GM20431 (cell line): Measurements from ENCODE around the gene ABHD12B.
"Not testable (repeated sequence)": the region's sequence is repeated elsewhere in the genome, so short reads cannot be mapped to it uniquely, and the experiment has no call there.

Experiments
- in situ Hi-C: fragments of 300-500 bp; cut with MseI, MboI; formaldehyde crosslinking; loops from one replicate; pipeline ENCODE4 v1.15.0; 2020; ENCODE audit warnings: low sequenced_read_pairs; ENCODE audit not compliant: unreplicated experiment

The ABHD12B gene

DNA sequence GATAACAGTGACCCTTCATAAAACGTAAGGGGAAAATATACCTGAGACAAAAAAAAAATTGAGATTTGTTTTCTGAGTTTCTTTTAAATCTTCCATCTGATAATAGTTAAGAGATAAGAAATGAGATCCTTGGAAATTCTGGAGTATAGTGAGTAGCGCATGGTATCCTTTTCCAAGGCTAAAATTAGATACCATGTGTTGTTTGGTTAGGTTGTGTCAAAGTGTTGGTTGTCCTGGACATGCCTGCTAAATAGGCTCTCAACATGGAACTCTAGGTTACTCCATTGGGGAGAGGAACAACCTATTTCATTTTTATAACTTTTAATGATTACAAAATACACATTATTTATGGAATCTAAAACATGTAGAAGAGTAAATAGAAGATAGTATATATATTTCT, 57.7 kb downstream of the ABHD12B start:
- in situ Hi-C loops: no loop called here

DNA sequence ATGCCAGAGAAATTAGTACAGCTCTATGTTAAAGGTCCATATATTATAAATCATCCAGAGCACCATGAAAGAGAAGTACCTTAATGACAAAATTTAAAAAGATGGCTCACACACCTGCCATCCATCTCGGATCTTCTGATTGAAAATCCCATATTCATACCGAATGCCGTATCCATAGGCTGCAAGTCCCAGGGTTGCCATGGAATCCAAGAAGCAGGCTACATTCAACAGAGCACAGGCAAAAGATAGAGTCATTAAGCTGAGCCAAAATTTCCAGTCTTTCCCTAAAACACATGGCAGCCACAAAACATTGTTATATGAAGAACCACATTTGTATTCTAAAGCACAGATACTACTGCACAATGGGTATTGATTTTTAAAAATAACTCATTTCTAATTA, 59.7 kb downstream of the ABHD12B start:
- in situ Hi-C loops: no loop called here

DNA sequence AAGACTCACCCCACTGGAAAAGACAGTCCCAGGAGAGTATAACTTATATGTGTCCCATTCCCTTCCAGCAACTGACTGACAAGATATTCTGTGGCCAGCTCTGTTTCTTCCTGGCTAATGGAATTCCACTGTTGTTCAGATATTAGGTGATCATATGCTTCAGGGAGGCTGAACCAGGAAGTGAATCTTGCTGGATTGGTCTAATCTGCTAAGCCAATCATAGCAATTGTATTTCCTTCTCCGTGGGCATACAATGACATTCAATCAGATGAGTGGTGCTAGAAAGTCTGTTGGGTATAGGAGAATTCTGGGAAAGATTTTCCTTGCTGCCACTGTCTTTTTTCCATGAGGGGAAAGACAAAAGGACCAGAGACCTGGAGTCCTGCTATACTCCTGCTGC, 60.3 kb downstream of the ABHD12B start:
- in situ Hi-C loops: no loop called here

DNA sequence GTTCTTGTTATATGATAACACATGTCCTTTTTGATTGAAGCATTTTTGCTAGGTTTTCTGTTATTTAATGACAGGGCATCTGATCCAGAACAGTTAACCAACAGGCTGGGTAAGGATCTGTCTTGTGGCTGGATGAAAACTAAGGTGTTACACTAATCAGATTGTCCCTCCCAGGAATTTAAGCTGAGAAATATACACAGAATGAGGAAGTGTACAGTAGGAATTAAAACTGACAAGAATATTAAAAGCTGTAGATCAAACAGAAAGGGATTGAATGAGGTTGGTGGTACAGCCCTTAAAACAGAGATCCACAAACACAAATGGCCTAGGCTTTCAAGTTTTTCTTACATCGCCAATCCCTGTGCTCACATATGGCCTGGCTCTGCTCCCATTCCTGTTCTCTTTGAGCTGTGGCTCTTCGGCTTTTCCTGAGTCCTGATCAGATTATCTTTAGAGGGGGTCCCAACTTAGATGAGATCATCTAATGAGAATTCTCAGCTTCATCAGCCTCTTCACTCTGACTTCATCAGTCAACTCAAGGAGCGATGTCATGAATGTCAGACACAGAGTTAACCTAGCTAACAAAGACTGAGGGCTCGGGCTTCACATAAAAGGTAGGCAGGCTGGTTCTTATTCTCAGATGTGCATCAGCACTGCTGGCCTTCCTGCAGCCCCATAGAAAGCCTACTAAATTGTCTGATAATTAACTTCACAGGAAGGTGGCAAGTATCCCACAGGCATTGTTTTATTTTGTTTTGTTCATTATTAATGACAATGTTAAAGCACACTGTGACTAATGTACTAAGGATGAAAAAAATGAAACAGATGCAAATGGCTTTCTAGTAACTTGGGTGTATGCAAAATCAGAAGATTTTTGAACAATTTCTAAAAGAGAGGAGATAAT, 61.0 kb downstream of the ABHD12B start:
- in situ Hi-C loops: no loop called here

DNA sequence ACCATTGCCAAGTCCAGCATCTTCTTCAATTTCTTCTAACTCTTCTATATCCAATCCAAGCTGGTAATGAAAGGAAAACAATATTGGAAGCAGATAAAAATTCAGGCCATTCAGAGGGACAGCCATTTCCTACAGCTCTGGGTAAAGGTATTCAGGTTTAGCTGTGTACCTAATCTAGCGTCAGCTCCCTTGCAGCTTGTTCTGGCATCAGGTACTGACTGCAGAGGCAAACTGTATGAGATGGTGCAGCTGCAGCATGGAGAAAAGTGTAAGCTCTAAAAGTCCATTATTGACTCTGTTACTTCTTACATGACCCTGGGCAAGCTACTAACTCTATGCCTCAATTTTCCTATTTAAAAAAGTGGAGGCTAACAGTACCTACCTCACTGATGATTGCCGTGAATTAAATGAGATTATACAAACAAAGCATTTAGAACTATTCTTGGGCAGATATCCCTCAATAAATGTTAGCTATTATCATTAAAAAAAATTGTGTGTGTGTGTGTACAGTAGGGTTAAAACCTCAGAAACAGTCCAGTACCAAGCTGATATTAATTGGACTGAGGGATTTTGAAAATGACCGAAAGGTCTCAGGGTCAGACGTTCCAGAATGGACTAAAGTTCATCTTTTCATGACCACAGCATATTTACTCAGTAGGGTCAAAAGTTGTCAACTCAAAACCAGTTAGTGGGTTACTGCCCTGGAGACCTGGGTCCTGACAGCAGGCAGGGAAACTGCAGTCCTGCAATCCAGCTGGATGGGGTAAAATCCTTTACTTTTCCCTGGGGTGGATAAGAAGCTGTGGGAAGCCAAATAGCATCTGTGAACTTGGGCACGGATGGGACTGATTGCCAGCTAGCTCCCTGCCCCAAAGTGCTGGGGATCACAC, 63.5 kb downstream of the ABHD12B start:
- in situ Hi-C loops: no loop called here

DNA sequence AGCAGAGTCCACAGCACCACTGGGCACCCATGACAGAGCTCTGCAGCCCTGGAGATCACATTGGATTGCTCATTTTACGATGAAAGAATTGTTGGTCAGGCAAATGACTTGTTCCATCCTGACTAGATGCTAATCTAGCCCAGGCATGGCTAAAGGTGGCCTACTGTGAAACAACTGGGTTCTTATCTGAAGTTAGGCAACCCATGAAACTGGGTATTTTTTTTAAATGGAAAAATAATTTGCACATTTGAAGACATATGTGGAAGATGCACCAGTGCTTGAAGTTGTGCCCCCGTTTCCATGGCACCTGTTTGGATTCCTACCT, 64.1 kb downstream of the ABHD12B start:
- in situ Hi-C loops: no loop called here

DNA sequence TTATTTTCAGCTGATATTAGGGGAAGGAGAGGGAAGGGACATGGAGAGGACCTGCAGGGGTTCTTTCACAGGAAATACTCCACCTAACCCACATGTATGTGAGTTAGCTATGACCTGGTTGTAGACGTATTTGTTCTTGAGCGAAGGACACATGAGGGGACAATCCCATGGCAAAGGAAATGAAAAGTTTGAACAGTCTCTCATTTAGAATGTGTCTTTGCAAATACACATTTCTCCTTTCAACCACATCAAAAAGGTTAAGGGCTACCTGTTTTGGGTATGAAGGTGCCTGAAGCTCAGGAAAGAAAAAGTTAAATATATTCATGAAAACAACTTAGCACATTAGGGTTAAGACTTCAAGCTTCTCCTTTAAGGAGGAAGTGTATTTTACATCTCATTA, 65.0 kb downstream of the ABHD12B start:
- in situ Hi-C loops: no loop called here

DNA sequence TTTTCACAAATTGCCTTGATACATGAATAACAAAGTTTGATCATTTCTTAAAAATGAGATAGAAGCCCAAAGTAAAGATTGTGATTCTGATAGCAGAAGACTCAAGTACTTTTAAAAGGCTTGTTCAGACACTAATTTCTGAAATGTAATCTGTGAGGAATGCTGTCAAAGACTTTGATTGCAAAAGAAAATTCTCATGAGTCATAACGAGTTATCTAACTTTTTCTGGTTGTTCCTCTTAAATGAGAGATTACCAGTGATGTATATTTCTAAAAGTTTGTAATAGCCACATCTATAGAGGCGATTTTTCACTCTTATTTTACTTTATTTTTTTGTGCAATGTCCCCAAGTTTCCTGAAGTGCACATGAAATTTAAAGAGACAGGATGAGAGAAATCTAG, 65.5 kb downstream of the ABHD12B start:
- in situ Hi-C loops: no loop called here

DNA sequence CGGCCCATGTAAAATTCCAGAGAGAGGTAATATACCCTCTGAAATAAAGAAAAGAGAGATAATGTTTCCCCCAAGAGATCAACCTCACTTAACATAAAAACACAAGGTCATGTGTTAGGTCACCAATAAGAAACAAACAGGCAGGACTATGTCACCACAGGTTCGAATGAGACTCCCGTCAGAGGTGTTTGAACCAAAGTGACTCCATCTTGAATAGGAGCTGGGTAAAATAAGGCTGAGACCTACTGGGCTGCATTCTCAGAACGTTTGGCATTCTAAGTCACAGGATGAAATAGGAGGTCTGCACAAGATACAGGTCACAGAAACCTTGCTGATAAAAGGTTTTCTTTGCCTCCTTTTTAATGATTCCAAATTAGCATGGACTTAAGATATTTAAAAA, 65.9 kb downstream of the ABHD12B start:
- in situ Hi-C loops: no loop called here

DNA sequence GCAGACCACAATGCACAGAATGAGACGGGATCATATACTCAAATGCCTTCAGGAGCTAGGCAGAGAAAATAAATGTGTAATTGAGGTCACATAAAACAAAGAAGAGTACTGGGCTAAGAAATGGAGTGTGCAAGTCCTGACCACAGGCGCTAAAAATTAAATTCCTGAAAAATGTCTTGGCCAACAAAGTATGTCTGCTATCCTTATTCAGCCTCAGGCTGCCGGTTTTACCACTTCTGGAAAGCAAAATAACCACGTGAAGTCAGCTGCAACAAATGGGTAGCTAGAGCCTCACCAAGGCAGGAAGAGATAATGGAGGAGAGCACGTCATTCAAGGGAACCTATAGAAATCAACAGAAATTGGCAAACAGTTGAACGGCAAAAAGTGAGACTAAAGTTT, 69.3 kb downstream of the ABHD12B start:
- in situ Hi-C loops: no loop called here

DNA sequence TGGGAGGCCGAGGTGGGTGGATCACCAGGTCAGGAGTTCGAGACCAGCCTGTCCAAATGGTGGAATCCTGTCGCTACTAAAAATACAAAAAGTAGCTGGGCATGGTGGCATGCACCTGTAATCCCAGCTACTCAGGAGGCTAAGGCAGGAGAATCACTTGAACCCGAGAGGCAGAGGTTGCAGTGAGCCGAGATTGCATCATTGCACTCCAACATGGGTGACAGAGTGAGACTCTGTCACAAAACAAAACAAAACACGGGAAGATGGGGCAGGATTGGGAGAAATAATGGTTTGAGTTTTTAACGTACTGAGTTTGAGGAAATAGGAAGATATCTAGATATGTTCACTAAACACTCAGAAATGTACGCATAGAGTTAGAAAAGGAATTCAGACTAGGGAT, 69.8 kb downstream of the ABHD12B start:
- in situ Hi-C loops: not testable (repeated sequence)

DNA sequence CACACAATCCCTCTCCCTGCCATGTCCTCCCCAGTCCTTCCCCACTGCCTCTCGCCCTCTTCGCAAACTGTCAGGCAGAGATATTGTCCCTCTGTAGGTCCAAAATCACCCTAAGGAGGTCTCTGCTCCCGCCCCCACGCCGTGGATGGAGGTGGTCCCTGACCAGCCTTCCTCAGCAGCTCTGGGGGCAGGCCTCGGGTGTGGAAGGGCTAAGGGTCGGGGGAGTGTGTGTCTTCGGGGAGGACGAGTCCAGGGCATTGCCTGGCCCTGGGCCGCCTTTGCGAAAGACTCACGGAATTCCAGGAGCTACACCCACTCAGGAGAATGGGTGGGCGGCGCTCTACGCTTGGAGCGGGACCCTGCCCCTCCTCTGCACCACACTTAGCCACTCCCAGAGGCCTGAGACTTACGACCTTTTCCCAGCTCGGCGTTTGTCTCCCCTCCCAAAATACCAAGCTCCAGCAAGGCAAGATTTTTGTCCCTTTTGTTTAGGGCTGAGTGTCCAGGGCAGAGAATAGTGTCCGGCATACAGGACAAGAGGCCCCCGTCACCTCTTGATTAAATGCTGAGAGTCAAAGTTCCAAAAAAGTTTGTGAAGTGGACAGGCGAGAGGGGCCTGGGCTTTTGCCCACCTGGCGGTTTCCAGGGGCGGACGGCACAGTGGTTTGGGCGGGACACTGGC, 71.5 kb downstream of the ABHD12B start:
- in situ Hi-C loops: no loop called here

DNA sequence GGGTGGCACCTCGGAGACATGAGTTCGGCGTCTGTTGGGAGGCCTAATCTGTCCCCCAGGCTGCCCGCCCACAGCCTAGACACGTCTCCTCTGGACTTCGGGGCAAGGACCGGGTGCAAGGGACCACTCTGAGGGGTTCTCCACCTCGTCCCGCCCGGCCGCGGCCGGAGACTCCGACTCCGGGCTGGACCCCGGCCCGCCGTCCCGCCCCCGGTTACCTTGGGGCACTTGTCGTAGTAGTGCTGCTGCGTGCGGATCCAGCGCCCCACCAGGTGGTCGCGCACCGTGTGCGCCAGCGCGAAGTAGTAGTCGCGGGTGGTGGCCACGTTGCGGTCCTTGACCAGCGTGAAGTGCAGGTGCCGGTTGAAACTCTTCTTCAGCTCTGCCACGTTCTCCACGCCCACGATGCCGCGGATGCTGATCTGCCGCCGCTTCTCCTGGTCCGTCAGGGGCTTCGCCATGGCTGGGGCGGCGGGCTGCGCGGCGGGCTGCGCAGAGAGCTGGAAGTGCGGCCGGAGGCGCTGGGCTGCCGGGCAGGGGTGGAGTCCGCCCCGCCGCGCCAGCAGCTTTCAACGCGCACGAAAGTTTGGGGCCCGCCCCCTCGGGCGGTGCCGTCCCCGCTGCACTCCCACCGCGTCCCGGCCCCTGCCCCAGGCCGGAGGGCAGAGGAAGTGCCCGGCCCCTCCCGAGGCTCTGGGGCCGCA, 72.2 kb downstream of the ABHD12B start, which contains the start of gene PYGL:
Gene PYGL, minus strand, starts transcription at position 541 of the 704 bp plus-strand sequence. Its CDS starts 80 bp downstream, at position 461.
- in situ Hi-C loops: no loop called here

DNA sequence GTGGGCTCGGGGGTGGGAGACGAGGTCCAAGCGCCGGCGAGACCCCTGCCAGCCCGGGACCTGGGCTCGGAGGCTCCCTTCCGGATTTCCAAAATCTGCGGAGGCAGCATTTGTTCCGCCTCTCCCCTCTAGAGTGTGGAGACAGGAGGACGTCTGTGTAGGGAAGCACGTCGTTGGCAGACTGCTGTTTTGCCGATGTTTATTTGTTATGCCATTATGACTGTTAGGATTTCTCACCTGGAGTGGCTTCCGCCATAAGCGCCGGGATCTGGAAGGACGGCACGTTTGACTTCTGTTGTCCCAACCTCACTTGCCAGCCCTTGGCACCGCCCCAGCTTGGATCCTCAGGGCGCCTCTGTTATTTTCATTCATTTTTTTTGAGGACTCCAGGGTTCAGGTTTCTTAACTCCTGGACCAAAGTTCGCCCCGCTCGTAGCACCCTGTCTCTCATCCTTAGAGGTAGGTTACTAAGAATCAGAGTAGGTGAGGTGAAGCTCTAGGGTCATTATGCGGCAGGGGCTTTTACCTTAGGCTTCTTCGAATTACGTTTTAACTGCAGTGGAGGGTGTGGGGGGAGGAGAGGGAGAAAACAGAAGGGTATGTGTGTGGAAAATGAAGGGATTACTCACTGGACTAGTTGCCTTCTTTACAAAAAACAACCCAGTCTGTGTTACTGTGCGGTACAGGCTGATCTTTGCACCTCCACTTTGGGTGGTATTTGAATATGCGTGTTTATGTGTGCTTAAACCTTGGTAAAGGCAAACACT, 73.0 kb downstream of the ABHD12B start:
- in situ Hi-C loops: no loop called here

DNA sequence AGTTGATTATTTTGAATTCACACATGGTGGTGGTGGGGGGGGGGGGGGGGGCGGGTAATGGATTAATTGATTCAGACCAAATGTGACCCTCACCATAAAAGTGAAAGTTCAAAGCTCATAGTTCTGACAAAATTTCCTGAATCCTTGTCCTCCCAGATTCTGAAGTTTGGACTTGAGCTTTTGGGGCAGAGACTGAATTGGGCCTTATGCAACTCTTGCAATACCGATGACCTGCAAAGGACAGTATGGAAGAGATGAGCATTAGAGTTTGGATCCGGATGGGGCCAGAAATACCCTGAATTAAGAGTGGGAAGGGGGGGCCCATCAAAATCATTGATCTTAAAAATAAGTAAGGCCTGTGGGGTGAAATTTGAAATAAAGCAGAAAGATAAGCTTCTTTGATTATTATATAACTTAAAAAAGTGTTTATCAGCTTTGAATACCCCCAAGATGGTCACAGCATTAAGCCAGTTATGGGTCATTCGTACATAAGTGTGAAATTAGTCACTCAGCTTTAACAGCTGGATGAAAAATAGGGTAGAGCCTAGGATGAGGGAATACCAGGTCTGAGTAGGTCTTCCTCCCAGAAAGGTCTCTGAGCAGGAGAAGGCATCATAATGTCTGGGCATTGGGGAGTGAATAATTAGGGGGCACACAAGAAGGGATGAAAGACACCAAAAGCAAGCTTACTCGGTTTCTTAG, 74.5 kb downstream of the ABHD12B start:
- in situ Hi-C loops: no loop called here

DNA sequence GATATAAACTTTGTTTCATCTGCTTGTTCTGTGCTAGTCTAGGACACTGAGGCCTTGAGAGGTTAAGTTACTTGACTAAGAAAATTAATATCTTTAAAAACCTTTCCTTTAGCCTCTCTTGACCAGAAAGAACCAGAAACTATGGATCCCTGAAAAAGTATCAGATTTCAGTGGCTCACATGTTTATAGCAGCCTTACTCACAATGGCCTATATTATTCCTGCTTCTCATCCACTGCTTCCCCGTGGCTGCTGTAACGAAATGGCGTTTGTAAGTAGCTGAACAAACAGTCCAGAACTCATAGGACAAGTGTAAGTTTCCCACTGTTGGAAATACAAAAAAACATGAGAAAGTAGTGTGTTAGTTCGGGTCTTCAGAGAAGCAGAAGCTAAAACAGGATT, 75.6 kb downstream of the ABHD12B start:
- in situ Hi-C loops: no loop called here

DNA sequence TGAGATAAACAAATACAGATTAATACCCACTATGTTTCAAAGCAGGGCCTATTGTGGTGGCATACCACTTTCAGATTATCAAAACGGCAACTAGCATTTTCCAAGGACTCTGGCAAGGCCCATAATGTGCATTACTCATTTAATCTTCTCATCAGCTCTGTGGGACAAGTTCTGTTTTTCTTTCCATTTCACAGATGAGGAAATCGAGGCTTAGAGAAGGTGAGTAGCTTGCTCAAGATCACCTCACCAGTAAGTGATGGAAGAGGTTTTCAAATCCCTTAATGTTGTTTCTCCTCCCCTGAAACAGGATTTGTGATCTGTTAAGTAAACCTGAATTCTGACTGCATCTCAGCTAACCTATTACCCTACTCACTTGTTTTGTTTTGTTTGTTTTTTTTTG, 76.4 kb downstream of the ABHD12B start:
- in situ Hi-C loops: no loop called here

DNA sequence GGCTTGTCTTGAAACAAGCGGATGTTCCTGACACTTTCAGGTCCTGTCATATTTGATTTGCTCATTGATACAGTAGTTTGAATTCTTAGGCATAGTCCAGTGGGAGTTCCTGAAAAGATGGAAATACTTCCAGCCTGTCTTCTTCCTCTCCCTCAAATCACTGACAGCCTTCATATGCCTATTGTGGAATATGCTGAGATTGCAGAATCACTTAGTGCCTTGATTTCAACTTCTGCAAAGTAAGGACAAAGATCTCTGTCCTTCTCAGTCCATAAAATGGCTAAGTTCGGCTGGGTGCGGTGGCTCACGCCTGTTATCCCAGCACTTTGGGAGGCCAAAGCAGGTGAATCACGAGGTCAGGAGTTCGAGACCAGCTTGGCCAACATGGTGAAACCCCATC, 79.2 kb downstream of the ABHD12B start:
- in situ Hi-C loops: loop anchor here (25.0 kb wide), 1 partner anchor 286 kb away; the partner anchor contains the start of gene TMX1

DNA sequence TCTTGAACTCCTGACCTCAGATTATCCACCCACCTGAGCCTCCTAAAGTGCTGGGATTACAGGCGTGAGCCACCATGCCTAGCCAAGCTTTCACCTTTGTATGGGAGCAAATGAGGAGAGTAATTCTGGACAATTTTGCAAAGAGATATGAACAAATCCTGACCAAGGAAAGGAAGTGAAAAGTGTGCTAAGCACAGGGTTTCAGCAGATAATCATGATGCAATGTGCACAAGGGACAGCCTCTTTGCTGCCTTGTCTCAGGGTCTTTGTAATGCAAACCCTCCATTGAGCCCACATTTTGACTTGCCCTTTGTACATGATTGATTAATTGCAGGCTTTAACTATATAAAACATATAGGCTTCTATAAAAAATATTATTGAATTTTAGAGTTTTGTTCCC, 81.6 kb downstream of the ABHD12B start:
- in situ Hi-C loops: loop anchor here (25.0 kb wide), 1 partner anchor 284 kb away; the partner anchor contains the start of gene TMX1
